Activated effector memory CD4-positive, alpha-beta T cell treated with anti-CD3 and anti-CD28 coated beads, Interleukin-2, amount 50 U/mL, for 16 hours (primary cell): ENCODE measurements around the gene GTPBP10.

Experiments
- DNase-seq: peaks from one replicate; pipeline ENCODE4 v3.0.0-alpha.2; 2020

The GTPBP10 gene

DNA sequence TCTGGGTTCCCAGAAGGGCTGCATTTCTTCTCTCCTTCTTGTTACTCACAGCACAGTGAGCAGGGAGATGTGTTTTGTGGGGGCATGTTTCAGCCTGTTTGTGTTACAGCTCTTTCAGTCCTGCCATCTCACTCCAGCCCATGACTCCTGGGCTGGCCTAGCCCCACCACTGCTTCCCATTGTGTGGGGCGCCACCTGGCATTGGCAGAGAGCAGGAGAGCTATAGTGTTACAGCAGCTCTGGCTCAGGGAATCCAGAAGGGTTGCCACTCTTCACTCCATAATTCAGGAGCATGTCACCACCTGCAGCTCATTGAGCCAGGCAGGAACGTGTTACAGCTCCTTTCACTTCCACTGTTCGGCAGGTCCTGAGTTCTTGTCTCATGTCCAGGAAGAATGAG lies 86.7 kb downstream of the GTPBP10 start:
- no peak for DNase-seq
